H9 (cell line): ENCODE data around the gene OSBPL2. TPM values are rescaled to one million over a fixed set of nuclear protein-coding genes. Genes with fewer than 3 reads are reported as not detected.
A peak's percentile ranks its signal among the peaks of the same experiment; 100 is the strongest.

Experiments used
- DNase-seq: peaks from one replicate; pipeline ENCODE4 v3.0.0-alpha.2; 2017
- H2AFZ ChIP-seq: one replicate; pipeline ENCODE4 v1.6.1; 2013; ENCODE audit warnings: mild to moderate bottlenecking, low read length, control low read depth, moderate library complexity
- H2AK5ac ChIP-seq: 2 replicates; pipeline ENCODE4 v1.6.1; 2013; ENCODE audit warnings: low read length, control low read depth, mixed read lengths; ENCODE audit not compliant: insufficient read length
- H2BK120ac ChIP-seq: one replicate; pipeline ENCODE4 v1.6.1; 2013; ENCODE audit warnings: low read depth, mild to moderate bottlenecking, low read length, control low read depth, inconsistent platforms; ENCODE audit not compliant: poor library complexity, severe bottlenecking
- H2BK12ac ChIP-seq: 2 replicates; pipeline ENCODE4 v1.6.1; 2013; ENCODE audit warnings: low read length, control low read depth, mixed read lengths, low read depth; ENCODE audit not compliant: insufficient read length
- H2BK15ac ChIP-seq: 2 replicates; pipeline ENCODE4 v1.6.1; 2013; ENCODE audit warnings: low read depth, low read length, control low read depth
- H2BK20ac ChIP-seq: one replicate; pipeline ENCODE4 v1.6.1; 2013; ENCODE audit warnings: low read depth, mild to moderate bottlenecking, low read length, control low read depth, inconsistent platforms; ENCODE audit not compliant: poor library complexity, severe bottlenecking
- H2BK5ac ChIP-seq: 2 replicates; pipeline ENCODE4 v1.6.1; 2013; ENCODE audit warnings: low read length, control low read depth, mixed read lengths; ENCODE audit not compliant: insufficient read length
- H3K14ac ChIP-seq: 2 replicates; pipeline ENCODE4 v1.6.1; 2013; ENCODE audit warnings: low read length, control low read depth; ENCODE audit not compliant: insufficient read depth
- H3K18ac ChIP-seq: 2 replicates; pipeline ENCODE4 v1.6.1; 2013; ENCODE audit warnings: low read depth, mild to moderate bottlenecking, mixed read lengths, low read length, control low read depth; ENCODE audit not compliant: insufficient read length
- H3K23ac ChIP-seq: 2 replicates; pipeline ENCODE4 v1.6.1; 2013; ENCODE audit warnings: low read length, control low read depth, mixed read lengths, low read depth; ENCODE audit not compliant: insufficient read length
- H3K23me2 ChIP-seq: 2 replicates; pipeline ENCODE4 v1.6.1; 2013; ENCODE audit warnings: low read depth, mild to moderate bottlenecking, mixed read lengths, low read length, control low read depth; ENCODE audit not compliant: insufficient read length, poor library complexity, severe bottlenecking
- H3K27ac ChIP-seq: 2 replicates; pipeline ENCODE4 v1.5.1; 2013; ENCODE audit warnings: low read length, control low read depth, mixed read lengths, low read depth; ENCODE audit not compliant: insufficient read length
- H3K27me3 ChIP-seq: 2 replicates; pipeline ENCODE4 v1.6.1; 2013; ENCODE audit warnings: low read length, control low read depth, inconsistent platforms; ENCODE audit not compliant: insufficient read depth
- H3K4ac ChIP-seq: 2 replicates; pipeline ENCODE4 v1.6.1; 2013; ENCODE audit warnings: low read depth, mild to moderate bottlenecking, control low read depth, inconsistent platforms, low read length, moderate library complexity
- H3K4me1 ChIP-seq: 2 replicates; pipeline ENCODE4 v1.6.1; 2013; ENCODE audit warnings: low read length, control low read depth, inconsistent platforms; ENCODE audit not compliant: insufficient read depth
- H3K4me2 ChIP-seq: 2 replicates; pipeline ENCODE4 v1.6.1; 2013; ENCODE audit warnings: low read length, control low read depth, mixed read lengths; ENCODE audit not compliant: insufficient read length, insufficient read depth
- H3K56ac ChIP-seq: 2 replicates; pipeline ENCODE4 v1.6.1; 2013; ENCODE audit warnings: low read depth, mild to moderate bottlenecking, mixed read lengths, low read length, control low read depth; ENCODE audit not compliant: insufficient read length
- H3K79me1 ChIP-seq: 2 replicates; pipeline ENCODE4 v1.6.1; 2013; ENCODE audit warnings: low read depth, mild to moderate bottlenecking, moderate library complexity, low read length, control low read depth, inconsistent platforms; ENCODE audit not compliant: insufficient read depth, poor library complexity, severe bottlenecking
- H3K79me2 ChIP-seq: 2 replicates; pipeline ENCODE4 v1.6.1; 2013; ENCODE audit warnings: low read length, control low read depth, inconsistent platforms; ENCODE audit not compliant: insufficient read depth
- H3K9ac ChIP-seq: 2 replicates; pipeline ENCODE4 v1.6.1; 2013; ENCODE audit warnings: low read length, control low read depth, mixed read lengths; ENCODE audit not compliant: insufficient read length; ENCODE audit errors: extremely low read depth
- H3K9me3 ChIP-seq: one replicate; pipeline ENCODE4 v1.6.1; 2013; ENCODE audit warnings: low read depth, low read length, inconsistent platforms; ENCODE audit not compliant: control insufficient read depth
- H3T11ph ChIP-seq: one replicate; pipeline ENCODE4 v1.6.1; 2013; ENCODE audit warnings: mild to moderate bottlenecking, low read length, control low read depth, inconsistent platforms
- H4K20me1 ChIP-seq: one replicate; pipeline ENCODE4 v1.6.1; 2013; ENCODE audit not compliant: control insufficient read depth, insufficient read length, insufficient read depth
- H4K5ac ChIP-seq: 2 replicates; pipeline ENCODE4 v1.6.1; 2013; ENCODE audit warnings: low read depth, mild to moderate bottlenecking, mixed read lengths, low read length, control low read depth; ENCODE audit not compliant: insufficient read length
- H4K8ac ChIP-seq: replicated peaks from 2 replicates; pipeline ENCODE4 v1.6.1; 2013; ENCODE audit warnings: low read length, control low read depth, mixed read lengths, low read depth; ENCODE audit not compliant: insufficient read length
- H4K91ac ChIP-seq: 2 replicates; pipeline ENCODE4 v1.6.1; 2013; ENCODE audit warnings: low read depth, mild to moderate bottlenecking, moderate library complexity, mixed read lengths, low read length, control low read depth; ENCODE audit not compliant: insufficient read length
- H3K27ac Mint-ChIP-seq, 3 experiments: 2 replicates in 2 of 3; 3 replicates in 1 of 3; pipeline ENCODE4 v1.8.0; 2020 to 2021; ENCODE audit warnings: mixed read lengths in 3 of 3, mild to moderate bottlenecking in 1 of 3, moderate library complexity in 1 of 3
- H3K27me3 Mint-ChIP-seq: 2 replicates; pipeline ENCODE4 v1.8.0; 2021; ENCODE audit warnings: low read depth, mild to moderate bottlenecking, moderate library complexity, mixed read lengths
- H3K36me3 Mint-ChIP-seq, 3 experiments: 2 replicates in 2 of 3; 3 replicates in 1 of 3; pipeline ENCODE4 v1.8.0; 2020 to 2021; ENCODE audit warnings: low read depth in 3 of 3, mixed read lengths in 3 of 3; ENCODE audit not compliant: insufficient read depth in 1 of 3
- H3K4me1 Mint-ChIP-seq, 2 experiments: 2 replicates each; pipeline ENCODE4 v1.8.0; 2020; ENCODE audit warnings: mixed read lengths in 2 of 2
- H3K4me3 Mint-ChIP-seq, 2 experiments: 2 replicates in 1 of 2; 3 replicates in 1 of 2; pipeline ENCODE4 v1.8.0; 2020 to 2021; ENCODE audit warnings: mild to moderate bottlenecking in 2 of 2, mixed read lengths in 2 of 2, moderate library complexity in 1 of 2
- H3K9me3 Mint-ChIP-seq, 2 experiments: 2 replicates in 1 of 2; 3 replicates in 1 of 2; pipeline ENCODE4 v1.8.0; 2020; ENCODE audit warnings: mild to moderate bottlenecking in 2 of 2, mixed read lengths in 2 of 2, moderate library complexity in 1 of 2
- CTCF ChIP-seq: fragments of 200-600 bp; sonication (generic); conservative IDR thresholded peaks from 3 replicates; pipeline ENCODE4 v1.8.0; 2021; ENCODE audit warnings: antibody characterized with exemption, mild to moderate bottlenecking
- WGBS: extraction: QIAGEN DNeasy Blood & Tissue Kit; methylation state at CpG from one replicate; pipeline ENCODE4 v1.1.7; 2013; ENCODE audit warnings: missing lambda C conversion rate, low lambda C conversion rate, mixed read lengths; ENCODE audit not compliant: insufficient read length; ENCODE audit errors: extremely low coverage; 5-methylcytosine and 5-hydroxymethylcytosine counted together
- total RNA-seq: library from RNA; stranded (reverse); gene quantifications from 2 replicates; pipeline ENCODE4 v1.2.1, GENCODE V29; 2021

Gene OSBPL2
- total RNA-seq, 1 experiment from 2014 or later = 47.3 TPM

- H3K4me2 ChIP-seq = no peak overlapping the region
- H2BK5ac ChIP-seq = no peak overlapping the region
- Mint-ChIP-seq H3K27me3 (no peaks in the 10 kb centered on the region; the same call in 1 of the 2 replicates), H3K27ac (peak overlapping the region in 1 of 3 experiments; percentile 18; a peak in 3 of 7 replicates), H3K9me3 (peaks cover 3 to 9% of the 10 kb centered on the region in 2 experiments; a peak in 4 of 5 replicates), H3K4me3 (no peak overlapping the region), H3K4me1 (no peaks in the 10 kb centered on the region), H3K36me3 (peaks cover 26 to 50% (median 50%) of the 10 kb centered on the region in 3 experiments)
- H4K5ac ChIP-seq = no peak overlapping the region
- H3K18ac ChIP-seq = no peak overlapping the region
- H3K56ac ChIP-seq = no peak overlapping the region
- no peaks in the 10 kb centered on the region for H3K4me1 ChIP-seq
- H4K20me1 ChIP-seq = peaks cover 5% of the 10 kb centered on the region
- H3K27ac ChIP-seq = no peak overlapping the region
- no peak overlapping the region for H2BK20ac ChIP-seq
- no peak overlapping the region for H2BK120ac ChIP-seq
- H3K9ac ChIP-seq = no peak overlapping the region
- H2AK5ac ChIP-seq = no peak overlapping the region
- H2BK15ac ChIP-seq = no peak overlapping the region
- no CpG with 5 or more reads among the region's 17 CpGs for WGBS
- no peak overlapping the region for H4K91ac ChIP-seq
- DNase-seq = no peak
- no peaks in the 10 kb centered on the region for H3K79me1 ChIP-seq
- no peak overlapping the region for H2AFZ ChIP-seq
- no peak for TF ChIP-seq CTCF
- no peaks in the 10 kb centered on the region for H3K23me2 ChIP-seq
- no peak overlapping the region for H3K23ac ChIP-seq
- H3K79me2 ChIP-seq = no peaks in the 10 kb centered on the region
- H3K14ac ChIP-seq = no peak overlapping the region
- no peaks in the 10 kb centered on the region for H3K27me3 ChIP-seq
- H3K4ac ChIP-seq = no peak overlapping the region
- no peak overlapping the region for H3T11ph ChIP-seq
- H4K8ac ChIP-seq = no peak overlapping the region
- no peak overlapping the region for H2BK12ac ChIP-seq
- no peaks in the 10 kb centered on the region for H3K9me3 ChIP-seq
Measured at GRCh38 chr20:62269871-62270270, 31.6 kb downstream of the OSBPL2 start.
